ENCODE data around the gene SCT.

DNA sequence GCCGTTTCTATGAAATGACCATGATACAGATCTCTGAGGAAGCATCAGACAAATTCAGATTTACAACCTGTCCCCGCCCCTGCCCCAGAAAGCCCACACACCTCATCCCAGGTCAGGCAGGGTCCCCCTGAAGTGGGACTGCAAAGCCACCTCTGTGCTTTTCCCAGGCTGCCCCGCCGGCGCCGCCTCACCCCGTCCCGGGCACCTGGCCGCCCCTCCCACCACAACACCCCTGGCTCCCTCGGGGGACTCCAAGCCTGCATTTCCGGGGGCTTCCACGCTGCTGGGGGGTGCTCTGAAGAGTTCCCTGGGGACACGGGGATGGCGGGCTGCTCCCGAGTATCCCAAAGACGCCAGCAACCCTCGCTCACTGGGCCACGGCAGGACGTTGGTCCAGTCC, 33.3 kb upstream of the SCT start:
- no peak for TF ChIP-seq EZH2phosphoT487 (IDR thresholded peaks at IDR 0.05; ENCODE audit: insufficient read depth, low read depth)
- no peak for TF ChIP-seq EZH2 (IDR thresholded peaks at IDR 0.05; ENCODE audit: insufficient read depth, poor library complexity, severe bottlenecking)

Data from GM23248 (cell line).